GM18502 (cell line): ENCODE measurements around the gene COL18A1.
"Not testable (repeated sequence)": the region's sequence is repeated elsewhere in the genome, so short reads cannot be mapped to it uniquely, and the experiment has no call there.

Experiments
- ATAC-seq: cut with Tn5 transposase; IDR thresholded peaks from one replicate; pipeline ENCODE4 v1.9.1; 2021; ENCODE audit warnings: mild to moderate bottlenecking; ENCODE audit not compliant: unreplicated experiment, poor library complexity

COL18A1 gene

DNA sequence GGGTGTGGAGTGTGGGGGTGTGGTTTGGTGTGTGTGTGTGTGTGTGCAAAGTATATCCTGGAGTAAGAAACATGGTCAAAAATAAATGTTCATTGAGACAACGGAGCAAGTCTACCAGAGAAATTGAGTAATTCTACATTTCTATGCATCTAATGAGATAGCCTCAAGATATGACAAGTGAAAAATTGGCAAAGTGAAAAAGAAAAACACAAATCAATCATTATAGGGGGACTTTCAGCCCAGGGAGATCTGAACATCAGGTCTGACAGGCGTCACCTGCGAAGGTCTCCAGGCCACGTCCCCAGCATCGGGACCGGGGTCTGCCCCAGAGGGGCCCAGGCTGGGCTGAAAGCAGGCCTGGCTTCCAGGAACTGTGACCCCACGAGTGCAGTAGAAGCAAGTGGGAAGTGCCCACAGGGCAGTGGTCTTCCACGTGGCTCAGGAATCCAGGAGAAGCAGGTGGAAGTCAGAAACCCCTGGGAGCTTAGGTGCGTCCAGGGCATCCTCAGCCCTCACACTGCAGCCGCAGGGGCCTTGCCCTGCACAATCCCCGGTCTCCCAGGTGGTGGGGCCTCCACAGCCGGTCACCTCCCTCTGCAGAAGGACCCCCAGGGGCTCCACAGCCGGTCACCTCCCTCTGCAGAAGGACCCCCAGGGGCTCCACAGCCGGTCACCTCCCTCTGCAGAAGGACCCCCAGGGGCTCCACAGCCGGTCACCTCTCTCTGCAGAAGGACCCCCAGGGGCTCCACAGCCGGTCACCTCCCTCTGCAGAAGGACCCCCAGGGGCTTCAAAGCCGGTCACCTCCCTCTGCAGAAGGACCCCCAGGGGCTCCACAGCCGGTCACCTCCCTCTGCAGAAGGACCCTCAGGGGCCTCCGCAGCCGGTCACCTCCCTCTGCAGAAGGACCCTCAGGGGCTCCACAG, 96.4 kb downstream of the COL18A1 start:
- not testable (repeated sequence) for ATAC-seq

DNA sequence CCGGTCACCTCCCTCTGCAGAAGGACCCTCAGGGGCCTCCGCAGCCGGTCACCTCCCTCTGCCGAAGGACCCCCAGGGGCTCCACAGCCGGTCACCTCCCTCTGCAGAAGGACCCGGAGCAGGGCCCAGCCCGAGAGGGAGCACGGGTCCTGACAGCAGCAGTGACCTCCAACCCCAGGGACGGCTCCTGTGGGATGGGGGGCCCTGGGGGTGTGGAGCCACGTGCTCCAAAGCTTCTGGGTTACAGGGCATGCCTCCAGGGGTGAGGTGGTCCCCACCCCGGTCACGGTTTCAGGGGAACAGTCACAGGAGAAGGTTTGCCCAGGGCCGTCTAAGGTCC, 97.0 kb downstream of the COL18A1 start:
- no peak for ATAC-seq

DNA sequence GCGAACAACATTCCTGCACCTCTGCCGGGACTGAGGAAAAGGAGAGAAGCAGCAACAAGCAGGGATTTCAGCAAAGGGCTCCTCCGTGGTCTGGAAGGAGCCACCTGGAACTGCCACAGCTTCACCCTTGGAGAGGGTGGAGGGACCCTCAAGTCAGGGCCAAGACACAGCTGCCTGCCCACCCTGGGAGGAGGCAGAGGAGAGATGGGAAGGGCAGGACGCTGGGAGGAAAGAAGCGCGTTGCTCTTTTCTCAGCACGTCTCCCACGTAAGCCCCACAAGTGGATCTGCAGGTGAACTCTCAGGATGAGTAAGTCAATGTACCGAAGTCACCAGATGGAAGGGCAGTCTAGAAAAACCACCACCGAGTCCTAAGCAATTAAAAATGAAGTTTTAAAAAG, 97.6 kb downstream of the COL18A1 start:
- ATAC-seq, result no peak

DNA sequence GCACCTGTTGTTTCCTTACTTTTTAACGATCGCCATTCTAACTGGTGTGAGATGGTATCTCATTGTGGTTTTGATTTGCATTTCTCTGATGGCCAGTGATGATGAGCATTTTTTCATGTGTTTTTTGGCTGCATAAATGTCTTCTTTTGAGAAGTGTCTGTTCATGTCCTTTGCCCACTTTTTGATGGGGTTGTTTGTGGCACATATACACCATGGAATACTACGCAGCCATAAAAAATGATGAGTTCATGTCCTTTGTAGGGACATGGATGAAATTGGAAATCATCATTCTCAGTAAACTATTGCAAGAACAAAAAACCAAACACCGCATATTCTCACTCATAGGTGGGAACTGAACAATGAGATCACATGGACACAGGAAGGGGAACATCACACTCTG, 98.3 kb downstream of the COL18A1 start:
- not testable (repeated sequence) for ATAC-seq

DNA sequence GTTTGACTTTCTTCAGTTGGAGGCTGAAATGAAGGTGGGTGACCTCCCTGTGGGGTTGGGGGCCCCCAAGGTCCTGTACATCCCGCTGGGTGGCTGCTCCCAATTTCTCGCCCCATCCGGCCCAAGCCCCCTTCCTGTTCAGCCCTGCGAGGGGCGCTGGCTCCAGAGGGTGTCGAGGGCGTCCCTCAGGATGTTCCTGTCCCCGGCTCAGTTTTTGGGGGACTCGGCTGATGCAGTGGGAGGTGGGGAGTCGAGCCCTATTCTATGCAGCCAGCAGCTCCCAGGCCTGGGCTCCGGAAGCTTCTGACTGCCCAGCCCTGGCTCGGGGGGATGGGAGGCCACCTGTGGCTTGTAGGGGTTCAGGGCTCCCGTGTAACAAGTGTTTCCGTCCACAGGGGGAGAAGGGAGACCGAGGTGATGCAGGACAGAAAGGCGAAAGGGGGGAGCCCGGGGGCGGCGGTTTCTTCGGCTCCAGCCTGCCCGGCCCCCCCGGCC, 99.1 kb downstream of the COL18A1 start:
- ATAC-seq, result no peak

DNA sequence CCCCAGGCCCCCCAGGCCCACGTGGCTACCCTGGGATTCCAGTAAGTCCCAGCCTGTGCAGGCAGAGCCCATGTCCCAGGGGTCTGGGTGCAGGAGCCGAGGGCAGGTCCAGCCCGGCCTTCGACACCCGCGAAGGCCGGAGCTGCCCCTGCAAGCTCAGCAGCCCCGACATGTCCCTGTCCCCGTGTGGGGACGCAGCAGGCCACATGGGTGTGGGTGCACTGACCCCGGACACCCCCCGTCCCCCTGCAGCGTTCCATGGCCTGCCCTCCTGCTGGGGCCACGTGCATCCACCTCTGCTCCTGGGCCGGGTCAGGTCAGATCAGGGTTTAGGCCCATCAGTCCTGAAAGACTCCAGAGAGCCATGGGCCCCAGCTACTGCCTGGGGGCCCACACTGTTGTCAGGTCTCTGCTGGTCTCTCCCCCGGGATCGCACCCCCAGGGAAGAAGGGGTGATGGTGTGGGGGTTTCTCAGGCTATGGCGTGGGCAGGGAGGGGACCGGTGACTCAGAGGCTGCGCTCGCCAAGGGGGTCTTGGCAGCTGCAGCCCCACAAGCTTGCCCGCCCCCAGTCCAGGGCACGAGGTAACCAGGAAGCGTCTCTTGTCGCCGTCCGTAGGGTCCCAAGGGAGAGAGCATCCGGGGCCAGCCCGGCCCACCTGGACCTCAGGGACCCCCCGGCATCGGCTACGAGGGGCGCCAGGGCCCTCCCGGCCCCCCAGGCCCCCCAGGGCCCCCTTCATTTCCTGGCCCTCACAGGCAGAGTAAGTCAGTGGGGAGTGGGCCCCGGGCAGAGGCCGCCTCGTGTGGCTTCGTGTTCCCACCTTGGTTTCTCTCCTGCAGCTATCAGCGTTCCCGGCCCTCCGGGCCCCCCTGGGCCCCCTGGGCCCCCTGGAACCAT, 99.8 kb downstream of the COL18A1 start:
- no peak for ATAC-seq

DNA sequence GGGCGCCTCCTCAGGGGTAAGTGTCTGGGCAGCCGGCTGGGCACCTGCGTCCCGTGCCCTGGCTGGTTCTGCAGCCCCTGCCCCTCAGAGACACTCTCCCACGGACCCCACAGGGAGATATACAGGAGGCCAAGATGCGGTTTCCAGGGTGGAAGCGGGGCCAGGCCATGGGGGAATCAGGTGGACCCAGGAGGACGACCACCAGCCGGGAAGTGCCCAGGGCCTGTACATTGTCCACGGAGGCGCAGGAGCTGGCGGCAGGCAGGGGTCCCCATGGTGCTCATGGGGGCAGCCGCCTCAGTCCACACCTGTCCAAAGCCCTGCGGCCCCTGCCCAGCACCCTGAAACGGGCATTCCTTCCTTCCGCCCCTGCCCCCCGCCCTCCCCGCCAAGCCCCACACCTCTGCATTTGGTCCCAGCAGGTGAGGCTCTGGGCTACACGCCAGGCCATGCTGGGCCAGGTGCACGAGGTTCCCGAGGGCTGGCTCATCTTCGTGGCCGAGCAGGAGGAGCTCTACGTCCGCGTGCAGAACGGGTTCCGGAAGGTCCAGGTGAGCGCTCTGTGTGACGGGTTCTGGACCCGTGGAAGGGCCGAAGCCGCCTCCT, 100.6 kb downstream of the COL18A1 start:
- no peak for ATAC-seq

DNA sequence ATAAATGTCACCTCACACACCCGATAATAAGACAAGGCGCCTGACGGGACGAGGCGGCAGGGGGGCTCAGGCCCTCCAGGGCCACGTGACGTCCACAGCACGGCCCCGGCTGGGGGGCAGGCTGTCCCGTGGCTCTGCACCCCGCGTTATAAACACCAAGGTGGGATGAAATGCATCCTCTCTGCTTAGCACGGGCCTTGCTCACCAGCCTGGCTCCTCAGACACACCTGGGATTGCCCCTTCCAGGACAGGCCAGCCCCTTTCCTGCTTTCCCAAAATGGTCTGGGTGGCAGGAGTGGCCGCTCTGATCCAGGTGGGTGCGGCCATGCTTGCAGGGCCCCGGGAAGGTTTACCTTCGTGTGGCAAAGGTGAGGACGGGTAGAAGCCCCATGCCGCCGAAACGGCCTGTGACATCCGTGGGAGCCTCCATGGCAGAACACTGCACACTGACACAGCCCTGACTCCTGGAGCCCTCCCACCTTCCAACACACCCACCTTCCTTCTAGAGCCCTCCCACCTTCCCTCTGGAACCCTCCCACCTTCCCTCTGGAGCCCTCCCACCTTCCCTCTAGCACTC, 101.4 kb downstream of the COL18A1 start:
- ATAC-seq, result no peak

DNA sequence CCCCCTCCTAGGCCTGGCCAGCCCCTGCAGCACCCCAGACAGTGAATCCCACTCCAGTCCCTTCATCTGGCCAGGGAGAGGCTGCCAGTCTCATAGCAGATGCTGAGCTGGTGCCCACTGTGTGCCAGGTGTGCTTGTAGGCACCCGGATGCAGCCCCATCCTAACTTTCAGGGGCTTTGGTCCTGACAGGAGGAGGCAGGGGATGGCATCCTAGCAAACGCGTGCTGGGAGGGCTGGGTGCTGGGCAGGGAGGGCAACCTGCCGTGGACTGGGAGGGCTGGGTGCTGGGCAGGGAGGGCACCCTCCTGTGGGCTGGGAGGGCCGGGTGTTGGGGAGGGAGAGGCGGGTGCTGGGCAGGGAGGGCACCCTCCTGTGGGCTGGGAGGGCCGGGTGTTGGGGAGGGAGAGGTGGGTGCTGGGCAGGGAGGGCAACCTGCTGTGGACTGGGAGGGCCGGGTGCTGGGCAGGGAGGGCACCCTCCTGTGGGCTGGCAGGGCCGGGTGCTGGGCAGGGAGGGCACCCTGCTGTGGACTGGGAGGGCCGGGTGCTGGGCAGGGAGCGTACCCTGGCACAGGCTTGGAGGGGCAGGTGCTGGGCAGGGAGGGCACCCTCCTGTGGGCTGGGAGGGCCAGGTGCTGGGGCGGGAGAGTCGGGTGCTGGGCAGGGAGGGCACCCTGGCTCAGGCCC, 102.0 kb downstream of the COL18A1 start:
- no peak for ATAC-seq

DNA sequence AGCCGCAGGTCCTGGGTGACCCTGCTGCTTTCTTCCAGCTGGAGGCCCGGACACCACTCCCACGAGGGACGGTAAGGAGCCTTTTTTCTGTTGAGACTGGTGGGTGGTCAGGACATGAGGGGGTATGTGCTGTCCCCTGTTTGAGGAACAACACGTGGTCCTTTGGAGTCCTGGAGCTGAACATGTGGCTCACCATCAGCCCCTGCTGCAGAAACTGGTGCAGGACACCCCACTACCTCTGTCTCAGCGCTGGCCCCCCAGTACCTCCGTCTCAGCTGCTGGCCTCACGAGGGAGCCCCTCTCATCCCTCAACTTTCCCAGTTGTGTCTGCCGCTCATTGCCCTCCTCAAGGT, 102.5 kb downstream of the COL18A1 start:
- no peak for ATAC-seq

DNA sequence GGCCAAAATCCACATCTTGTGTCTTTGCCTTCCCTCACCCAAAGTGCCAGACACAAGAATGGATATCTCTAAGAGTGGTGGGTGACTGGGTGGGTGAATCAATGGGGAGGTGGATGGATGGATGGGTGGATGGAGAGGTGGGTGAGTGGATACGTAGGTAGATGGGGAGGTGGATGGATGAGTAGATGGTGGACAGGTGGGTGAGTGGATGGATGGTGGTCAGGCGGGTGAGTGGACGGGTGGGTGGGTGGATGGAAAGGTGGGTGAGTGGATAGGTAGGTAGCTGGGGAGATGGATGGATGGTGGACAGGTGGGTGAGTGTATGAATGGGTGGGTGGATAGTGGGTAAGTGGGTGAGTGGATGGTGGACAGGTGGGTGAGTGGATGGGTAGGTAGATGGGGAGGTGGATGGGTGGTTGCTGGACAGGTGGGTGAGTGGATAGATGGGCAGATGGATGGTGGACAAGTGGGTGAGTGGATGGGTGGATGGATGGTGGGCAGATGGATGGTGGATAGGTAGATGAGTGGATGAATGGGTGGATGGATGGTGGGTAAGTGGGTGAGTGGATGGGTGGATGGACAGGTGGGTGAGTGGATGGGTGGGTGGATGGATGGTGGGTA, 103.0 kb downstream of the COL18A1 start:
- no peak for ATAC-seq

DNA sequence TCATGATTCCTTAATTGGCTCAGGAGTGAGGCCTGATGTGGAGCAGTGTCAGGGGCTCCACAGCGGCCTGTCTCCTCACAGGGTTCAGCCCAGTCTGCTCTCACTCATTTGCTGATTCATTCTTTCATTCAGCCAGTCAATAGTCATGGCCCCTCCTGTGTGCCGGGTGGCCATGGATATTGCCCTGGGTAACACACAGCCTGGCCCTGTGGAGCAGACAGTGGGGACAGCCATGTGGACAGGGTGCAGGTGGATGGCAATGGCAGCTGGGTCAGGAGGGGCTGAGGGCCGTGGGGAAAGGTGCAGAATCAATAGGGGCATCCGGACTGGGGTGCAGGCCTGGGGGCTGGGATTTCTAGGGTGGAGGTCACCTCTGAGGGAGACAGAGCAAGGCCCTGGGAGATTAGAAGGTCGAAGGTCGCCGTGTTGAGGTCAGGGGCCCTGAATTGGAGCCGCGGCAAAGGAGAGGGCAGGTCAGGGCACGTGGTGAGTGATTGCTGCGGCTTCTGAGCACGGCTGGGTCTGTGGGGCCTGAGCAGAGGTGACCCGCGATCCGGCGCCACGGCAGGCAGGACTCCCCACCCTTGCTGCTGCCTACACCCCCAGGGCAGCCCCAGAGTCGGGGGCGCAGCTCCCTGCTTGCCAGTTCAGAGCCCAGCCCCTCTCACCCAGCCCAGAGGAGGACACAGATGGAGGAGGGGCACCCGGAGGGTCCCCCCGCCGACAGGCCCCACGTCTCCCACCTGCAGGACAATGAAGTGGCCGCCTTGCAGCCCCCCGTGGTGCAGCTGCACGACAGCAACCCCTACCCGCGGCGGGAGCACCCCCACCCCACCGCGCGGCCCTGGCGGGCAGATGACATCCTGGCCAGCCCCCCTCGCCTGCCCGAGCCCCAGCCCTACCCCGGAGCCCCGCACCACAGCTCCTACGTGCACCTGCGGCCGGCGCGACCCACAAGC, 103.9 kb downstream of the COL18A1 start:
- ATAC-seq, result no peak

DNA sequence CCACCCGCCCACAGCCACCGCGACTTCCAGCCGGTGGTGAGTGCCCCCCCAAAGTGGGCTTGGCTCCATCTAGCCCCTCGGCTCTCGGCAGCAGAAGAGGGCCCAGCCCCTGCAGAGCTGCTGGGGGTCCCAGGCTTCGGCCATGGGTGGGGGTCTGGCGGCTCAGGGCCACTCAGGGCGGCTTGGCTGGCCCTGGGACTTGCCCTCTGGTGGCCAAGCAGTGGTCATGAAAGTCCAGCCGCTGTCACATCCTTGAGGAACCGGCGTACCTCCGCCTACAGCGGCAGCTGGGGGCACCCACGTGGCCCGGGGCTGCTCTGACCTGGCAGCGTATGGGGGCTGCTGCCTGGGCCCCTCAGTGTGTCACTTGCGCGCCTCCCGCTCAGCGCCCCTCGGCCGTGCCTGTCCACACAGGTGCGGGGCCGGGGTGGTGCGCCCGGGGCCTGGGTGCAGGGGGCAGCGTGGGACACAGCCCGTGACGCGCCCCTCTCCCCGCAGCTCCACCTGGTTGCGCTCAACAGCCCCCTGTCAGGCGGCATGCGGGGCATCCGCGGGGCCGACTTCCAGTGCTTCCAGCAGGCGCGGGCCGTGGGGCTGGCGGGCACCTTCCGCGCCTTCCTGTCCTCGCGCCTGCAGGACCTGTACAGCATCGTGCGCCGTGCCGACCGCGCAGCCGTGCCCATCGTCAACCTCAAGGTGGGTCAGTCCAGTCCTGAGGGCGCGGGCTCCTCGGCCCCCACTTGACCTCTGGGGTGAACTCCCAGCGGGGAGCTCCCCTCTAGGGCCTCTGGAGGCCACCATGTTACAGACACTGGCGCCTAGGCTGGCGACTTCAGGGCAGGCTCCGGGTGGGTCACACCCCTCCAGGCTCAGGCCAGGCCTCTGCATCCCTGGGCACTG, 104.9 kb downstream of the COL18A1 start:
- no peak for ATAC-seq

DNA sequence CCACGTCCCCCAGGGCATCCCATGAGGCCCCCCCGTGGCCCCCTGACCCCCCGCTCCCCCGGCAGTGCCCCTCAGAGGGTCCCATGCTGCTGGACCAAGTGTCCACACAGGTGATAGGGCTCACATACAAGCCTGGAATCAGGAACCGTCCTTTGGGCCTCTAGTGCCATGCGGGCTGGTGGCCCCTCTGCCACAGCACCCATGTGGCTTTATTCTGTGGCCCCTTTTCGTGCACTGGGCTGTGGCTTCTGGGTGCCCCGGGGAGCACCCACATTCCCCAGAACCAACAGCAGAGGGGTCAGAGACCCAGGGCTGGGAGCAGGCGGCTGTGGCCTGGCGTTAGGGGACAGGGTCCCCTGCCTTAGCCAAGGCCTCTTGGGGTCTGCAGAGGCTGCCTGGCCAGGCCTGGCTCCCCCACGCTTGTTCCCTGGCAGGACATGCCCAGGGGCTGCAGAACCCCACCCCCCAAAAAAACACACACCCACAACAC, 105.5 kb downstream of the COL18A1 start:
- ATAC-seq, result no peak

DNA sequence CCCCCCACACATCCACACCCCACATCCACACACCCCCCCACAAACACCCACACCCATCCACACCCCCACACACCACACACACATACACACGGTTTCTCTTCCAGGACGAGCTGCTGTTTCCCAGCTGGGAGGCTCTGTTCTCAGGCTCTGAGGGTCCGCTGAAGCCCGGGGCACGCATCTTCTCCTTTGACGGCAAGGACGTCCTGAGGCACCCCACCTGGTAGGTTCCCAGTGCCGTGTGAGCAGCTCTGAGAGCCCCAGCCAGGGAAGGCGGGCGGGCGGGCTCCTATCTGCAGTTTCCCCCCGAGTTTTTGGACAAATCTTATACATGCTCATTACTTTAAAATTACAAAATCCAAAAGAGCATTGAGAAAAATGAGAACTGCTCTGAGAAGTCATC, 106.0 kb downstream of the COL18A1 start:
- ATAC-seq, result no peak

DNA sequence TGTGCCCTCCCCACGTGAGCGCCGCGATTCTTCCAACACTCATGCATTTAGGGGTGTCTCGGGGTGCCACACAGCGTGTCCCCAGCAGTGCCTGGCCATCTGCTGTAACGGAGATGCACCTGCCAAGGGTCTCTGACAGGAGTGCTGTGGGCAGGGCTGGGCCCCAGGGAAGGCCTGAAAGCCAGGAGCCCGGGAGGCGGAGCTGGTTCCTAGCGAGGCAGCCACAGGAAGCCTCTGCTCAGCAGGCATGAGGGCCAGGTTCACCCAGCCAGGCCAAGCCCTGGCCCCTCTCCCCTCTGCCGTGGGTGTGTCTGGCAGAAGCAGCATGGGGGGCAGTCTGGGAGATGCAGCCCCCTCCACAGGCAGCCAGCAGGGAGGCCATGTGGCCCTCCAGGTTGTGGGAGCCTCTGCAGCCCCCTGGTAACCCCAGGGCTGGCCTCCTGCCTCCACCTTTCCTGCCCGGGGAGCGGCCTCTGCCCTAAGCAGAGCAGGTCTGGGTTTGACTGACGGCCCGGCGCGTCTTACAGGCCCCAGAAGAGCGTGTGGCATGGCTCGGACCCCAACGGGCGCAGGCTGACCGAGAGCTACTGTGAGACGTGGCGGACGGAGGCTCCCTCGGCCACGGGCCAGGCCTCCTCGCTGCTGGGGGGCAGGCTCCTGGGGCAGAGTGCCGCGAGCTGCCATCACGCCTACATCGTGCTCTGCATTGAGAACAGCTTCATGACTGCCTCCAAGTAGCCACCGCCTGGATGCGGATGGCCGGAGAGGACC, 106.9 kb downstream of the COL18A1 start:
- ATAC-seq, result no peak

DNA sequence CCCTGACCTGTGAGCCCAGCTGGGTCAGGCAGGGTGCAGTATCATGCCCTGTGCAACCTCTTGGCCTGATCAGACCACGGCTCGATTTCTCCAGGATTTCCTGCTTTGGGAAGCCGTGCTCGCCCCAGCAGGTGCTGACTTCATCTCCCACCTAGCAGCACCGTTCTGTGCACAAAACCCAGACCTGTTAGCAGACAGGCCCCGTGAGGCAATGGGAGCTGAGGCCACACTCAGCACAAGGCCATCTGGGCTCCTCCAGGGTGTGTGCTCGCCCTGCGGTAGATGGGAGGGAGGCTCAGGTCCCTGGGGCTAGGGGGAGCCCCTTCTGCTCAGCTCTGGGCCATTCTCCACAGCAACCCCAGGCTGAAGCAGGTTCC, 107.6 kb downstream of the COL18A1 start:
- no peak for ATAC-seq
